Tibial nerve (tissue), 4 donors: ENCODE measurements around the gene RAB15.

ENCODE experiments used
- CTCF ChIP-seq, 5 experiments: fragments of 200-600 bp in 3 of 5; fragments of 450-650 bp in 2 of 5; sonication (generic) in 3 of 5; IDR thresholded peaks; one replicate each; pipeline ENCODE4 v1.5.1; 2016 to 2019; ENCODE audit warnings: antibody characterized with exemption in 5 of 5, mild to moderate bottlenecking in 3 of 5, moderate library complexity in 2 of 5
- EP300 ChIP-seq, 2 donors: sonication (generic); formaldehyde crosslinking; IDR thresholded peaks; one replicate each; pipeline ENCODE4 v1.6.1; 2017; ENCODE audit warnings: antibody characterized with exemption in 2 of 2, mild to moderate bottlenecking in 1 of 2

GRCh38 chr14:64923015-64923414 is 49.1 kb downstream of the RAB15 start:
- no peak for TF ChIP-seq CTCF (IDR thresholded peaks at IDR 0.05)
- no peak for TF ChIP-seq EP300 (IDR thresholded peaks at IDR 0.05)
